Breast epithelium (tissue), 4 donors: ENCODE measurements around the gene PKHD1. TPM values are rescaled to one million over a fixed set of nuclear protein-coding genes. Genes with fewer than 3 reads are reported as not detected.

Source experiments
- DNase-seq, 2 donors: peaks; one replicate each; pipeline ENCODE4 v3.0.0-alpha.2; 2019; ENCODE audit warnings: low spot score in 2 of 2
- H3K27ac ChIP-seq, 2 donors: fragments of 200-600 bp; sonication (generic) in 1 of 2; one replicate each; pipeline ENCODE4 v1.5.1; 2016 to 2019; ENCODE audit warnings: mild to moderate bottlenecking in 1 of 2
- H3K27me3 ChIP-seq, 2 donors: fragments of 200-600 bp; sonication (generic) in 1 of 2; one replicate each; pipeline versions ENCODE4 v1.5.1 to v1.6.0; 2017 to 2019; ENCODE audit warnings: control low read depth in 1 of 2, mild to moderate bottlenecking in 1 of 2
- H3K36me3 ChIP-seq: fragments of 200-600 bp; one replicate; pipeline ENCODE4 v1.5.1; 2019
- H3K4me1 ChIP-seq, 2 donors: fragments of 200-600 bp; sonication (generic); one replicate each; pipeline ENCODE4 v1.5.1; 2016 to 2019; ENCODE audit warnings: control low read depth in 1 of 2
- H3K4me3 ChIP-seq, 3 donors: fragments of 200-600 bp; sonication (generic); 1 replicate in 2 of 3; 2 replicates in 1 of 3; pipeline ENCODE4 v1.5.1; 2016 to 2019; ENCODE audit warnings: mild to moderate bottlenecking in 3 of 3, moderate library complexity in 2 of 3
- H3K9me3 ChIP-seq, 2 donors: fragments of 200-600 bp; sonication (generic) in 1 of 2; one replicate each; pipeline ENCODE4 v1.5.1; 2016 to 2019; ENCODE audit warnings: control low read depth in 1 of 2
- CTCF ChIP-seq, 3 donors: fragments of 450-650 bp; IDR thresholded peaks; one replicate each; pipeline ENCODE4 v1.5.1; 2016 to 2017; ENCODE audit warnings: antibody characterized with exemption in 3 of 3, mild to moderate bottlenecking in 3 of 3, moderate library complexity in 3 of 3
- POLR2A ChIP-seq: fragments of 450-650 bp; IDR thresholded peaks from one replicate; pipeline ENCODE4 v1.6.1; 2016; ENCODE audit warnings: antibody characterized with exemption, mild to moderate bottlenecking, moderate library complexity
- POLR2AphosphoS5 ChIP-seq, 3 donors: sonication (generic); formaldehyde crosslinking; IDR thresholded peaks; one replicate each; pipeline ENCODE4 v1.6.1; 2017; ENCODE audit warnings: antibody characterized with exemption in 3 of 3
- intact Hi-C: fragments of 100-400 bp; cut with DNase I; formaldehyde crosslinking; loops from one replicate; pipeline ENCODE4 v1.15.1; 2023; ENCODE audit warnings: low total_unique reads
- total RNA-seq, 3 donors: library from RNA; depleted of rRNA; stranded (reverse); fragments of >200 nt; gene quantifications; one replicate each; pipeline ENCODE4 v1.1.0, GENCODE V29; 2016

PKHD1 gene
- total RNA-seq, 3 donors from 2014 or later, result 0.44 to 1.1 (median 0.66) TPM

GRCh38 chr6:51968265-51968664 is 119.1 kb downstream of the PKHD1 start:
- H3K27me3 ChIP-seq, result peaks cover 0 to 3% of the 10 kb centered on the region in 2 donors
- no peak overlapping the region for H3K4me3 ChIP-seq
- intact Hi-C loops, result no loop called here
- H3K4me1 ChIP-seq, result no peaks in the 10 kb centered on the region
- H3K36me3 ChIP-seq, result no peaks in the 10 kb centered on the region
- DNase-seq, result no peak
- TF ChIP-seq POLR2A, result no peak
- no peak for TF ChIP-seq POLR2AphosphoS5 (IDR thresholded peaks at IDR 0.05)
- TF ChIP-seq CTCF (IDR thresholded peaks at IDR 0.05), result no peak
- no peak overlapping the region for H3K27ac ChIP-seq
- H3K9me3 ChIP-seq, result no peaks in the 10 kb centered on the region

- no peaks in the 10 kb centered on the region for H3K4me1 ChIP-seq
- no peak for TF ChIP-seq POLR2A
- no peak overlapping the region for H3K27ac ChIP-seq
- DNase-seq, result no peak
- H3K4me3 ChIP-seq, result no peak overlapping the region
- intact Hi-C loops, result no loop called here
- no peaks in the 10 kb centered on the region for H3K36me3 ChIP-seq
- no peaks in the 10 kb centered on the region for H3K9me3 ChIP-seq
- H3K27me3 ChIP-seq, result peaks cover 0 to 3% of the 10 kb centered on the region in 2 donors
Observed at GRCh38 chr6:51965222-51965801, 122.1 kb downstream of the PKHD1 start.

- intact Hi-C loops, result loop anchor here (5.0 kb wide), 1 partner anchor 1147 kb away; the partner anchor contains the start of gene TFAP2B
- Histone ChIP-seq H3K9me3 (no peaks in the 10 kb centered on the region), H3K4me3 (no peak overlapping the region), H3K27ac (no peak overlapping the region), H3K4me1 (no peaks in the 10 kb centered on the region), H3K27me3 (peaks cover 0 to 3% of the 10 kb centered on the region in 2 donors), H3K36me3 (no peaks in the 10 kb centered on the region)
- no peak for TF ChIP-seq POLR2AphosphoS5 (IDR thresholded peaks at IDR 0.05)
- TF ChIP-seq POLR2A, result no peak
- no peak for TF ChIP-seq CTCF (IDR thresholded peaks at IDR 0.05)
- DNase-seq, result no peak
Observed at GRCh38 chr6:51963980-51964379, 123.4 kb downstream of the PKHD1 start.

GRCh38 chr6:51962354-51962753 is 125.1 kb downstream of the PKHD1 start:
- Histone ChIP-seq H3K36me3 (no peaks in the 10 kb centered on the region), H3K27me3 (peaks cover 0 to 3% of the 10 kb centered on the region in 2 donors), H3K4me3 (no peak overlapping the region), H3K9me3 (no peaks in the 10 kb centered on the region), H3K27ac (no peak overlapping the region), H3K4me1 (no peaks in the 10 kb centered on the region)
- no peak for TF ChIP-seq POLR2AphosphoS5 (IDR thresholded peaks at IDR 0.05)
- TF ChIP-seq POLR2A, result no peak
- no peak for TF ChIP-seq CTCF (IDR thresholded peaks at IDR 0.05)
- intact Hi-C loops, result loop anchor here (5.0 kb wide), 1 partner anchor 1145 kb away; the partner anchor contains the start of gene TFAP2B
- no peak for DNase-seq

- intact Hi-C loops, result loop anchor here (5.0 kb wide), 1 partner anchor 1143 kb away; the partner anchor contains the start of gene TFAP2B
Observed at GRCh38 chr6:51960419-51960818, 127.0 kb downstream of the PKHD1 start.

More at GRCh38 chr6:51960419-51960818, 127.0 kb downstream of the PKHD1 start:
- Histone ChIP-seq H3K9me3 (no peaks in the 10 kb centered on the region), H3K4me3 (no peak overlapping the region), H3K36me3 (no peaks in the 10 kb centered on the region), H3K4me1 (no peaks in the 10 kb centered on the region), H3K27ac (no peak overlapping the region), H3K27me3 (peaks cover 0 to under 1% of the 10 kb centered on the region in 2 donors)
- DNase-seq, result no peak
- TF ChIP-seq POLR2A, result no peak
- no peak for TF ChIP-seq CTCF (IDR thresholded peaks at IDR 0.05)
